Parietal lobe (tissue), 1 donor: ENCODE results near the gene SPC25. TPM values are rescaled to one million over a fixed set of nuclear protein-coding genes. Genes with fewer than 3 reads are reported as not detected.

Source experiments
- total RNA-seq: library from RNA; depleted of rRNA; stranded (reverse); fragments of >200 nt; gene quantifications from one replicate; pipeline ENCODE4 v1.2.3, GENCODE V29; 2014

The SPC25 gene, protein sequence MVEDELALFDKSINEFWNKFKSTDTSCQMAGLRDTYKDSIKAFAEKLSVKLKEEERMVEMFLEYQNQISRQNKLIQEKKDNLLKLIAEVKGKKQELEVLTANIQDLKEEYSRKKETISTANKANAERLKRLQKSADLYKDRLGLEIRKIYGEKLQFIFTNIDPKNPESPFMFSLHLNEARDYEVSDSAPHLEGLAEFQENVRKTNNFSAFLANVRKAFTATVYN
- total RNA-seq: 5.9 TPM

GRCh38 chr2:168890006-168890782 lies at the start of gene SPC25:
Gene SPC25 (minus strand): TSS chr2:168890430. CDS start chr2:168889519, 911 bp downstream.

DNA sequence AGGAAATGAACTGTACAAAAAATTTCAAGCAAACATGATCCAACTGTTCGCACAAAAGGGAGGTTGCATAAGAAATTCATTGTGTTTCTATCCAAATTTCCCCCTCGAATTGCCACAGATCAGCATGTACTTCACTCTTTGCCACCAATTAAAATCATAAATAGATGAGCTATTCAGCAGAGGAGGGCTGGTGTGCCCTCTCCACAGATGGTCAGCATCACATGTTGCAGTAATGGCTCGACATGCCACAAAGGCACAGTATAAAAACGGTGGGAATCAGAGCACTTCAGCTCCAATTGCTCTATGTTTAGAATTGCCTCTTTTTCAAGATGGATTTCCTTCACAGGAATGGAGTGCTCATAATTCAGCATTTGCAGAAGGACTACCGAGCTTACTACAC lies 10.8 kb upstream of the SPC25 start, which contains the start of gene G6PC2:
TSS of gene G6PC2 (plus strand) at position 289 of the 400 bp plus-strand sequence. CDS start at position 330, 41 bp downstream.

Other genes starting within 250 kb of the SPC25 start
- 7.2 TPM for gene NOSTRIN, start 87.8 kb downstream of the SPC25 start, total RNA-seq
- gene G6PC2, start 10.9 kb upstream of the SPC25 start, total RNA-seq: not detected
- 1.6 TPM for gene ABCB11, start 140.9 kb upstream of the SPC25 start, total RNA-seq
- gene DHRS9, start 179.1 kb upstream of the SPC25 start, total RNA-seq: 0.94 TPM